Parathyroid adenoma (tissue), 2 donors: ENCODE data around the gene SPC25.

Experiments
- H2AFZ ChIP-seq: fragments of 300-600 bp; sonication (generic); one replicate; pipeline ENCODE4 v1.7.0; 2017; ENCODE audit warnings: antibody characterized with exemption, mild to moderate bottlenecking
- H3K27ac ChIP-seq: fragments of 300-600 bp; sonication (generic); one replicate; pipeline ENCODE4 v1.7.0; 2017
- H3K27me3 ChIP-seq: fragments of 300-600 bp; sonication (generic); one replicate; pipeline ENCODE4 v1.7.0; 2017; ENCODE audit warnings: low read length; ENCODE audit not compliant: control insufficient read depth, insufficient read depth
- H3K36me3 ChIP-seq: fragments of 300-600 bp; sonication (generic); one replicate; pipeline ENCODE4 v1.7.0; 2017; ENCODE audit warnings: low read length; ENCODE audit not compliant: control insufficient read depth, insufficient read depth
- H3K4me1 ChIP-seq: fragments of 300-600 bp; sonication (generic); one replicate; pipeline ENCODE4 v1.7.0; 2017; ENCODE audit warnings: control low read depth
- H3K4me2 ChIP-seq: fragments of 300-600 bp; sonication (generic); one replicate; pipeline ENCODE4 v1.7.0; 2017; ENCODE audit warnings: low read length
- H3K4me3 ChIP-seq: fragments of 300-600 bp; sonication (generic); one replicate; pipeline ENCODE4 v1.7.0; 2017; ENCODE audit warnings: low read depth, low read length
- H3K79me2 ChIP-seq: fragments of 300-600 bp; sonication (generic); one replicate; pipeline ENCODE4 v1.7.0; 2017; ENCODE audit warnings: control low read depth
- H3K9ac ChIP-seq: fragments of 300-600 bp; sonication (generic); one replicate; pipeline ENCODE4 v1.7.0; 2017; ENCODE audit warnings: mild to moderate bottlenecking
- H3K9me3 ChIP-seq: fragments of 300-600 bp; sonication (generic); one replicate; pipeline ENCODE4 v1.7.0; 2017; ENCODE audit warnings: low read length; ENCODE audit not compliant: control insufficient read depth
- CTCF ChIP-seq: fragments of 300-600 bp; sonication (generic); IDR thresholded peaks from one replicate; pipeline ENCODE4 v1.7.0; 2017; ENCODE audit warnings: antibody characterized with exemption, mild to moderate bottlenecking
- donor health status: primary hyperparathyroidism.

Gene SPC25

GRCh38 chr2:168913495-168913894 is 23.3 kb upstream of the SPC25 start:
- Histone ChIP-seq H3K36me3 (no peaks in the 10 kb centered on the region), H3K4me1 (no peaks in the 10 kb centered on the region), H3K9ac (no peak overlapping the region), H3K27me3 (no peaks in the 10 kb centered on the region), H3K79me2 (no peaks in the 10 kb centered on the region), H3K27ac (no peak overlapping the region), H2AFZ (no peak overlapping the region), H3K4me3 (no peak overlapping the region), H3K9me3 (no peaks in the 10 kb centered on the region), H3K4me2 (no peak overlapping the region)
- TF ChIP-seq CTCF, result no peak

- Histone ChIP-seq H3K27me3 (no peaks in the 10 kb centered on the region), H3K4me3 (no peak overlapping the region), H3K9me3 (no peaks in the 10 kb centered on the region), H3K4me2 (no peak overlapping the region), H3K4me1 (no peaks in the 10 kb centered on the region), H3K79me2 (no peaks in the 10 kb centered on the region), H3K27ac (no peak overlapping the region), H2AFZ (no peak overlapping the region), H3K36me3 (no peaks in the 10 kb centered on the region), H3K9ac (no peak overlapping the region)
- TF ChIP-seq CTCF, result no peak
These were observed 22.7 kb upstream of the SPC25 start for GRCh38 chr2:168912901-168913369.

GRCh38 chr2:168912466-168912865 is 22.2 kb upstream of the SPC25 start:
- H3K36me3 ChIP-seq, result no peaks in the 10 kb centered on the region
- H3K4me2 ChIP-seq, result no peak overlapping the region
- H2AFZ ChIP-seq, result no peak overlapping the region
- H3K9me3 ChIP-seq, result no peaks in the 10 kb centered on the region
- no peak overlapping the region for H3K4me3 ChIP-seq
- TF ChIP-seq CTCF, result no peak
- H3K9ac ChIP-seq, result no peak overlapping the region
- no peaks in the 10 kb centered on the region for H3K4me1 ChIP-seq
- H3K27ac ChIP-seq, result no peak overlapping the region
- no peaks in the 10 kb centered on the region for H3K79me2 ChIP-seq
- H3K27me3 ChIP-seq, result no peaks in the 10 kb centered on the region

- Histone ChIP-seq H3K4me1 (no peaks in the 10 kb centered on the region), H2AFZ (no peak overlapping the region), H3K36me3 (no peaks in the 10 kb centered on the region), H3K4me3 (no peak overlapping the region), H3K27me3 (no peaks in the 10 kb centered on the region), H3K9me3 (no peaks in the 10 kb centered on the region), H3K4me2 (no peak overlapping the region), H3K9ac (no peak overlapping the region), H3K27ac (no peak overlapping the region), H3K79me2 (no peaks in the 10 kb centered on the region)
- no peak for TF ChIP-seq CTCF
These were observed 20.1 kb upstream of the SPC25 start for GRCh38 chr2:168910330-168910729.

GRCh38 chr2:168907940-168908662 is 17.9 kb upstream of the SPC25 start:
- Histone ChIP-seq H3K27me3 (no peaks in the 10 kb centered on the region), H3K4me2 (no peak overlapping the region), H3K4me1 (no peaks in the 10 kb centered on the region), H2AFZ (no peak overlapping the region), H3K4me3 (no peak overlapping the region), H3K9ac (no peak overlapping the region), H3K27ac (no peak overlapping the region), H3K9me3 (no peaks in the 10 kb centered on the region), H3K79me2 (no peaks in the 10 kb centered on the region), H3K36me3 (no peaks in the 10 kb centered on the region)
- no peak for TF ChIP-seq CTCF
